Hepatocyte (in vitro differentiated cells): ENCODE data around the gene POLD2. TPM values are rescaled to one million over a fixed set of nuclear protein-coding genes. Genes with fewer than 3 reads are reported as not detected.
A peak's percentile ranks its signal among the peaks of the same experiment; 100 is the strongest.
"Not testable (repeated sequence)": the region's sequence is repeated elsewhere in the genome, so short reads cannot be mapped to it uniquely, and the experiment has no call there.

Experiments
- DNase-seq: peaks from one replicate; pipeline ENCODE4 v3.0.0-alpha.2; 2016; ENCODE audit warnings: low spot score
- H2AFZ ChIP-seq: fragments of 200-600 bp; sonication (generic); 2 replicates; pipeline ENCODE4 v1.6.0; 2016; ENCODE audit warnings: antibody characterized with exemption, mild to moderate bottlenecking
- H3K27ac ChIP-seq: fragments of 200-600 bp; sonication (generic); 2 replicates; pipeline ENCODE4 v1.5.1; 2016; ENCODE audit warnings: mild to moderate bottlenecking
- H3K27me3 ChIP-seq: fragments of 200-600 bp; sonication (generic); 2 replicates; pipeline ENCODE4 v1.6.1; 2016
- H3K36me3 ChIP-seq: fragments of 200-600 bp; sonication (generic); replicated peaks from 2 replicates; pipeline ENCODE4 v1.5.1; 2016; ENCODE audit warnings: low read depth; ENCODE audit not compliant: insufficient read depth
- H3K4me1 ChIP-seq: fragments of 200-600 bp; sonication (generic); 2 replicates; pipeline ENCODE4 v1.5.1; 2016; ENCODE audit warnings: mild to moderate bottlenecking, moderate library complexity; ENCODE audit not compliant: insufficient read depth
- H3K4me2 ChIP-seq: fragments of 200-600 bp; sonication (generic); 2 replicates; pipeline ENCODE4 v1.6.0; 2016
- H3K4me3 ChIP-seq: fragments of 200-600 bp; sonication (generic); 2 replicates; pipeline ENCODE4 v1.5.1; 2016; ENCODE audit warnings: mild to moderate bottlenecking
- H3K79me2 ChIP-seq: fragments of 200-600 bp; sonication (generic); 2 replicates; pipeline ENCODE4 v1.6.0; 2017; ENCODE audit warnings: mild to moderate bottlenecking
- H3K9me2 ChIP-seq: fragments of 200-600 bp; sonication (generic); replicated peaks from 2 replicates; pipeline ENCODE4 v1.6.0; 2017; ENCODE audit warnings: mild to moderate bottlenecking; ENCODE audit not compliant: insufficient read depth
- H3K9me3 ChIP-seq: fragments of 200-600 bp; sonication (generic); 2 replicates; pipeline ENCODE4 v1.5.1; 2016; ENCODE audit warnings: low read depth, mild to moderate bottlenecking
- H4K20me1 ChIP-seq: fragments of 200-600 bp; sonication (generic); 2 replicates; pipeline ENCODE4 v1.6.0; 2016; ENCODE audit warnings: mild to moderate bottlenecking; ENCODE audit not compliant: insufficient read depth, poor library complexity, severe bottlenecking
- EZH2 ChIP-seq: fragments of 200-600 bp; sonication (generic); IDR thresholded peaks from 2 replicates; pipeline ENCODE4 v1.6.1; 2016; ENCODE audit warnings: antibody characterized with exemption, mild to moderate bottlenecking, borderline replicate concordance
- EZH2phosphoT487 ChIP-seq: fragments of 200-600 bp; sonication (generic); IDR thresholded peaks from one replicate; pipeline ENCODE4 v1.6.1; 2018; ENCODE audit warnings: antibody characterized with exemption, mild to moderate bottlenecking, low read depth, moderate library complexity; ENCODE audit not compliant: unreplicated experiment, severe bottlenecking
- WGBS: methylation state at CpG from one replicate; pipeline ENCODE4 v1.1.6; 2016; ENCODE audit warnings: low lambda C conversion rate; ENCODE audit errors: missing lambda C conversion rate; 5-methylcytosine and 5-hydroxymethylcytosine counted together
- polyA plus RNA-seq: library from polyadenylated mRNA; unstranded; fragments of >200 nt; fragmentation: Nextera tagmentation; extraction: Ambion mirVana; gene quantifications from 2 replicates; pipeline ENCODE4 v1.2.1, GENCODE V29; 2016
- total RNA-seq: library from RNA; depleted of rRNA; stranded (reverse); fragments of >200 nt; gene quantifications from 2 replicates; pipeline ENCODE4 v1.2.3, GENCODE V29; 2014
- TF ChIP-seq, protein P1 (sequence below): fragments of 200-600 bp; sonication (generic); IDR thresholded peaks from 2 replicates; pipeline ENCODE4 v1.5.1; 2016; ENCODE audit warnings: antibody characterized with exemption, mild to moderate bottlenecking; ENCODE audit not compliant: poor library complexity

The POLD2 gene
- total and polyA plus RNA-seq, 2 experiments from 2014 or later, result 59.9 to 110 TPM

DNA sequence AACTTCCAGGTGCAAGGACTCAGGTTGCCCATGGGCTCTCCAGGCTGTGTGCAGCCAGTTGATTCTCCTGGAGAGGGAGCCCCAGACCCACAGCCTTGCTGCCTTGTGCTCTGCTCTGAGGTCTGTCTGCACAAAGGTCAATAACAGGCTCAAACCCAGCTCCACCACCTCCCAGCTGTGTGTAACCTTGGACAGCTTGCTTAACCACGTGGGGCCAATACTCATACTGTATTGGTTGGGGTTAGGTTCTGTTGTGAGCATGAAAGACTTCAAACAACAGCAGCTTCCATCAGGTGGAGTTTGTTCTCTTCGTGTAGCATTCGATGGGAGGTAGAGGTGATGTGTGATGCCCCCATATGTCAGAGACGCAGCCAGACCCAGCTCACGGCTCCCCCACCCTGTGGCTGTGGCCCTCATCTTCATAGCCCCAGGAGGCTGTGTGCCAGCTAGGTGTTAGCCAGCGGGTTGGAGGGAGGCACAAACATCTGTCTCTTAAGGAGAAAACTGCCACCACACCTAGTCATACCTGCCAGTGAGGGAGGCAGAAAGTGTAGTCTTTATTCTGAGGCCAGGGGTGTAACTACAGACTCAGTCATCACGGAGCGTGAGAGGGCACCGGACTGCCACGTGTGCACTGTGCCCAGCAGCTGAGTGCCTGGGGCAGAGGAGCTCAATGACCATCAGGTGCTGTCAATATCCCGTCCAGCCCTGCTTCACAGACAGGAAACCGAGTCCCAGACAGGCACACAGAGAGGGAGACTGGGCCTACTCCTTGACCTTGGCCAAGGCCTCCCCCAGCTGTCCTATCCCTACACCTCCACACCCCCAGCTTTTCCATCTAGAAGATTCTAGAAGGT lies 8.1 kb upstream of the POLD2 start:
- Histone ChIP-seq H3K36me3 (no peaks in the 10 kb centered on the region), H4K20me1 (no peaks in the 10 kb centered on the region), H3K9me2 (no peaks in the 10 kb centered on the region), H3K4me2 (no peak overlapping the region), H3K79me2 (no peaks in the 10 kb centered on the region), H3K27me3 (no peaks in the 10 kb centered on the region), H3K27ac (no peak overlapping the region), H3K9me3 (no peaks in the 10 kb centered on the region), H3K4me1 (peaks cover 3% of the 10 kb centered on the region), H3K4me3 (no peak overlapping the region), H2AFZ (no peak overlapping the region)
- 72% methylated on average over 12 of the region's 12 CpGs for WGBS
- DNase-seq, result peak; percentile 66
- TF ChIP-seq EZH2phosphoT487, result no peak
- TF ChIP-seq, protein P1, sequence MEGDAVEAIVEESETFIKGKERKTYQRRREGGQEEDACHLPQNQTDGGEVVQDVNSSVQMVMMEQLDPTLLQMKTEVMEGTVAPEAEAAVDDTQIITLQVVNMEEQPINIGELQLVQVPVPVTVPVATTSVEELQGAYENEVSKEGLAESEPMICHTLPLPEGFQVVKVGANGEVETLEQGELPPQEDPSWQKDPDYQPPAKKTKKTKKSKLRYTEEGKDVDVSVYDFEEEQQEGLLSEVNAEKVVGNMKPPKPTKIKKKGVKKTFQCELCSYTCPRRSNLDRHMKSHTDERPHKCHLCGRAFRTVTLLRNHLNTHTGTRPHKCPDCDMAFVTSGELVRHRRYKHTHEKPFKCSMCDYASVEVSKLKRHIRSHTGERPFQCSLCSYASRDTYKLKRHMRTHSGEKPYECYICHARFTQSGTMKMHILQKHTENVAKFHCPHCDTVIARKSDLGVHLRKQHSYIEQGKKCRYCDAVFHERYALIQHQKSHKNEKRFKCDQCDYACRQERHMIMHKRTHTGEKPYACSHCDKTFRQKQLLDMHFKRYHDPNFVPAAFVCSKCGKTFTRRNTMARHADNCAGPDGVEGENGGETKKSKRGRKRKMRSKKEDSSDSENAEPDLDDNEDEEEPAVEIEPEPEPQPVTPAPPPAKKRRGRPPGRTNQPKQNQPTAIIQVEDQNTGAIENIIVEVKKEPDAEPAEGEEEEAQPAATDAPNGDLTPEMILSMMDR, result peak; percentile 36

DNA sequence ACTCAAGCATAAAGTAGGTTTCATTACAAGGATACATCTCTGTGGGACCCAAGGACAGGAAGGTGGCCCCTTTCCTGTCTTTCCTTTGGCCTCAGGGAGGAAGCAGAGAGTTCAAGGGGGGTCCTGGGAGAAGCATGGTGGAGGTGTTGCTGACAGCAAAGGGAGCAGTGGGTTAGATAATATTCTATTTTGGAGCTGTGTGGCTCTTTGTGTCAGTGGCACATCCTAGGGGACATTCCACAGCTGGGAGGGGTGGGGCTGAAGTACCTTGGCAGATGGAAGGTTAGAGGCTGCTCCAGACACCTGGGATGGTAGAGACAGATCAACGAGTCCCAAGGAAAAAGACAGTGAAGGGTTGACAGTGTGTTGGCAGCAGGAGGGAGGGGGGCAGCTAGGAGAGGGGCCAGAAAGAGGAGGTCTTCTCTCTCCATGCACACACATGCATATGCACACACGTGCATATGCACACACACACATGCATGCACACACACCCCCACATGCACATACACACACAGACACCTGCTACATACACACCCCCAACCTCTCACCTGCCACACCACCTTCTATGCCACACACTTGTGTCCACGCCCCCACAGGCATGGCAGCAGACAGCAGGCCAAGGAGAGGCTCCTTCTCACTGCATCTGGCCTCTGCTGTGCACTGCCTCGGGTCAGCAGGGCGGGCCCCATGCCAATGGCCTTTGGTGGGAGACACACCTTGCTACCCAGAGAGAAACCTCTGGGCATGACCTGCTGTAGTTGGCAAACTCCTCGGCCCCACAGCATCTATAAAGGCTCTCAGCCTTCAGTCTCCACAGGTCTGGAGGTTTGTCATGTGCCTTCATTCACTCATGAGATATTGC lies 5.6 kb upstream of the POLD2 start:
- DNase-seq, result no peak
- H3K4me1 ChIP-seq, result peaks cover 3% of the 10 kb centered on the region
- no peaks in the 10 kb centered on the region for H4K20me1 ChIP-seq

DNA sequence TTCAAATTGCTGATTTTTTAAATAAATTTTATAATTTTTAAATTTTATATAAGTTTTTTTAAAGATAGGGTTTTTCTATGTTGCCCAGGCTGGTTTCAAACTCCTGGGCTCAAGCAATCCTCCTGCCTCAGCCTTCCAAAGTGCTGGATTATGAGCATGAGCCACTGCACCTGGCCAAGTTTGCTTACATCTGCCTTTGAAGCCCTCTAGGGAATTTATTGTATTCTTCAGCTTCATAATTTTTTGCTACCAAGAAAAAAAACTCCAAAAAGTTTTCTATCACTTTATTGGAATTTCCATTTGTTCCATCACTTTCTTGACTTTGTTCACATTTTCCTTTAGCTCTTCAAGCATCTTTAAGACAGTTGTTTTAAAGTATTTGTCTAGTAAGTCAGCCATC lies 3.8 kb upstream of the POLD2 start:
- Histone ChIP-seq H3K27ac (no peak overlapping the region), H3K4me1 (peaks cover 7% of the 10 kb centered on the region)
- TF ChIP-seq, protein P1, result no peak
- TF ChIP-seq EZH2 (no peak), EZH2phosphoT487 (no peak)

More for the DNA sequence above, 5.6 kb upstream of the POLD2 start:
- Histone ChIP-seq H3K79me2 (no peaks in the 10 kb centered on the region), H3K27me3 (no peaks in the 10 kb centered on the region), H3K36me3 (no peaks in the 10 kb centered on the region), H3K4me3 (no peak overlapping the region), H3K9me2 (no peaks in the 10 kb centered on the region), H3K4me2 (no peak overlapping the region), H3K9me3 (no peaks in the 10 kb centered on the region), H3K27ac (no peak overlapping the region), H2AFZ (no peak overlapping the region)
- TF ChIP-seq, protein P1, result no peak
- TF ChIP-seq EZH2 (no peak), EZH2phosphoT487 (no peak)
- WGBS, result 71% methylated on average over 6 of the region's 6 CpGs

DNA sequence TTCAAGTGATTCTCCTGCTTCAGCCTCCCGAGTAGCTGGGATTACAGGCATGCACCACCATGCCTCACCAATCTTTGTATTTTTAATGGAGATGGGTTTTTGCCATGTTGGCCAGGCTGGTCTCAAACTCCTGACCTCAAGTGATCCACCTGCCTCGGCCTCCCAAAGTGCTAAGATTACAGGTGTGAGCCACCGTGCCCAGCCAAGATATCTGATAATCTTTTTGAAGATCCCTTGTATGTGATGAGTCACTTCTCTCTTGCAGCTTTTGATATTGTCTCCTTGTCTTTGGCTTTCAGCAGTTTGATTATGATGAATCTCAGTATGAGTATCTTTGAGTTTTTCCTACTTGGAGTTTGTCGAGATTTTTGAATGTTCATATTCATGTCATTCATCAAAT lies 3.2 kb upstream of the POLD2 start:
- not testable (repeated sequence) for H3K4me2 ChIP-seq, H3K4me3 ChIP-seq, H3K27ac ChIP-seq, H2AFZ ChIP-seq, H3K36me3 ChIP-seq, DNase-seq, H3K9me2 ChIP-seq, H3K27me3 ChIP-seq, H4K20me1 ChIP-seq, H3K9me3 ChIP-seq
- peaks cover 13% of the 10 kb centered on the region for H3K79me2 ChIP-seq
- WGBS, result 94% methylated on average over 4 of the region's 4 CpGs
- peaks cover 10% of the 10 kb centered on the region for H3K4me1 ChIP-seq

More for the DNA sequence above, 3.8 kb upstream of the POLD2 start:
- Histone ChIP-seq H3K79me2 (peaks cover 7% of the 10 kb centered on the region), H3K4me2 (no peak overlapping the region), H3K4me3 (no peak overlapping the region), H4K20me1 (no peaks in the 10 kb centered on the region), H2AFZ (no peak overlapping the region), H3K27me3 (no peaks in the 10 kb centered on the region), H3K9me2 (no peaks in the 10 kb centered on the region), H3K36me3 (no peaks in the 10 kb centered on the region), H3K9me3 (no peaks in the 10 kb centered on the region)
- DNase-seq, result no peak
